ENCODE measurements around the gene KAZN. TPM values are rescaled to one million over a fixed set of nuclear protein-coding genes. Genes with fewer than 3 reads are reported as not detected.

The KAZN gene
- total and polyA plus RNA-seq, 3 donors from 2014 or later = 12.1 to 14.6 (median 13.8) TPM

- TF ChIP-seq POLR2A (IDR thresholded peaks at IDR 0.05) = no peak
- TF ChIP-seq, protein P1, sequence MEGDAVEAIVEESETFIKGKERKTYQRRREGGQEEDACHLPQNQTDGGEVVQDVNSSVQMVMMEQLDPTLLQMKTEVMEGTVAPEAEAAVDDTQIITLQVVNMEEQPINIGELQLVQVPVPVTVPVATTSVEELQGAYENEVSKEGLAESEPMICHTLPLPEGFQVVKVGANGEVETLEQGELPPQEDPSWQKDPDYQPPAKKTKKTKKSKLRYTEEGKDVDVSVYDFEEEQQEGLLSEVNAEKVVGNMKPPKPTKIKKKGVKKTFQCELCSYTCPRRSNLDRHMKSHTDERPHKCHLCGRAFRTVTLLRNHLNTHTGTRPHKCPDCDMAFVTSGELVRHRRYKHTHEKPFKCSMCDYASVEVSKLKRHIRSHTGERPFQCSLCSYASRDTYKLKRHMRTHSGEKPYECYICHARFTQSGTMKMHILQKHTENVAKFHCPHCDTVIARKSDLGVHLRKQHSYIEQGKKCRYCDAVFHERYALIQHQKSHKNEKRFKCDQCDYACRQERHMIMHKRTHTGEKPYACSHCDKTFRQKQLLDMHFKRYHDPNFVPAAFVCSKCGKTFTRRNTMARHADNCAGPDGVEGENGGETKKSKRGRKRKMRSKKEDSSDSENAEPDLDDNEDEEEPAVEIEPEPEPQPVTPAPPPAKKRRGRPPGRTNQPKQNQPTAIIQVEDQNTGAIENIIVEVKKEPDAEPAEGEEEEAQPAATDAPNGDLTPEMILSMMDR (IDR thresholded peaks at IDR 0.05) = no peak
- H3K27me3 ChIP-seq = no peaks in the 10 kb centered on the region
- no peaks in the 10 kb centered on the region for H3K4me1 ChIP-seq
- no peak for DNase-seq
- WGBS, 2 donors = 94 to 96% methylated on average over 3 of the region's 3 CpGs
- no peaks in the 10 kb centered on the region for H3K36me3 ChIP-seq (ENCODE audit: low read depth, missing control alignments)
- no peak overlapping the region for H3K4me3 ChIP-seq
- no peak overlapping the region for H3K27ac ChIP-seq
- intact Hi-C loops (cut with DNase I; ENCODE audit: low total_unique reads) = no loop called here
- no peaks in the 10 kb centered on the region for H3K9me3 ChIP-seq
These were observed 278.7 kb downstream of the KAZN start for GRCh38 chr1:14877224-14877623.

DNA sequence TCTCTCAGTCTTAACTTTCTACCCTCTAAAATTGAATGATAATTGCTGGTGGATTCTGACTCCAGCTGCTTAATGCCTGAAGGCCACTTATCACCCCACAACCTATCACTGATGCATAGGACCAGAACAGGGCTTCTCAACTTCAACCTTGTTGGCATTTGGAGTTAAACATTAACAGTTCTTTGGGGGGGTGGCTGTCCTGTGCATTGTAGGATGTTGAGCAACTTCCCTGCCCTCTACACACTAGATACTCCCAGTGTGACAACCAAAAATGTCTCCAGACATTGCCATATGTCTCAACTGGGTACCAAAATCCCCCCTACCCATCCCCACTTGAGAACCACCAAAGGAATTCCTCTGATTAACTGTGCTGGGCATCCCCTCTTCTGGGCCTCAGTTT is 279.6 kb downstream of the KAZN start:
- no peaks in the 10 kb centered on the region for H3K36me3 ChIP-seq (ENCODE audit: low read depth, missing control alignments)
- no peak overlapping the region for H3K27ac ChIP-seq
- intact Hi-C loops (cut with DNase I; ENCODE audit: low total_unique reads) = no loop called here
- DNase-seq = no peak
- H3K9me3 ChIP-seq = no peaks in the 10 kb centered on the region
- H3K4me3 ChIP-seq = no peak overlapping the region
- no peak for TF ChIP-seq POLR2A (IDR thresholded peaks at IDR 0.05)
- H3K27me3 ChIP-seq = no peaks in the 10 kb centered on the region
- no peaks in the 10 kb centered on the region for H3K4me1 ChIP-seq

GRCh38 chr1:14878951-14879350 is 280.5 kb downstream of the KAZN start:
- no peak for DNase-seq
- Histone ChIP-seq H3K9me3 (no peaks in the 10 kb centered on the region), H3K4me1 (no peaks in the 10 kb centered on the region), H3K27me3 (no peaks in the 10 kb centered on the region), H3K36me3 (ENCODE audit: low read depth, missing control alignments) (no peaks in the 10 kb centered on the region), H3K4me3 (no peak overlapping the region), H3K27ac (no peak overlapping the region)
- WGBS, 2 donors = 85 to 90% methylated on average over 6 of the region's 6 CpGs
- intact Hi-C loops (cut with DNase I; ENCODE audit: low total_unique reads) = no loop called here
- TF ChIP-seq, protein P1 (IDR thresholded peaks at IDR 0.05) = no peak

- intact Hi-C loops (cut with DNase I; ENCODE audit: low total_unique reads) = no loop called here
- Histone ChIP-seq H3K9me3 (no peaks in the 10 kb centered on the region), H3K4me1 (no peaks in the 10 kb centered on the region), H3K36me3 (ENCODE audit: low read depth, missing control alignments) (no peaks in the 10 kb centered on the region), H3K27me3 (no peaks in the 10 kb centered on the region), H3K27ac (no peak overlapping the region), H3K4me3 (no peak overlapping the region)
- no peak for TF ChIP-seq POLR2A (IDR thresholded peaks at IDR 0.05)
- TF ChIP-seq, protein P1 (IDR thresholded peaks at IDR 0.05) = no peak
- 81 to 92% methylated on average over 5 to 7 of the region's 7 CpGs for WGBS, 2 donors
- no peak for DNase-seq
These were observed 282.2 kb downstream of the KAZN start for GRCh38 chr1:14880456-14881316.

DNA sequence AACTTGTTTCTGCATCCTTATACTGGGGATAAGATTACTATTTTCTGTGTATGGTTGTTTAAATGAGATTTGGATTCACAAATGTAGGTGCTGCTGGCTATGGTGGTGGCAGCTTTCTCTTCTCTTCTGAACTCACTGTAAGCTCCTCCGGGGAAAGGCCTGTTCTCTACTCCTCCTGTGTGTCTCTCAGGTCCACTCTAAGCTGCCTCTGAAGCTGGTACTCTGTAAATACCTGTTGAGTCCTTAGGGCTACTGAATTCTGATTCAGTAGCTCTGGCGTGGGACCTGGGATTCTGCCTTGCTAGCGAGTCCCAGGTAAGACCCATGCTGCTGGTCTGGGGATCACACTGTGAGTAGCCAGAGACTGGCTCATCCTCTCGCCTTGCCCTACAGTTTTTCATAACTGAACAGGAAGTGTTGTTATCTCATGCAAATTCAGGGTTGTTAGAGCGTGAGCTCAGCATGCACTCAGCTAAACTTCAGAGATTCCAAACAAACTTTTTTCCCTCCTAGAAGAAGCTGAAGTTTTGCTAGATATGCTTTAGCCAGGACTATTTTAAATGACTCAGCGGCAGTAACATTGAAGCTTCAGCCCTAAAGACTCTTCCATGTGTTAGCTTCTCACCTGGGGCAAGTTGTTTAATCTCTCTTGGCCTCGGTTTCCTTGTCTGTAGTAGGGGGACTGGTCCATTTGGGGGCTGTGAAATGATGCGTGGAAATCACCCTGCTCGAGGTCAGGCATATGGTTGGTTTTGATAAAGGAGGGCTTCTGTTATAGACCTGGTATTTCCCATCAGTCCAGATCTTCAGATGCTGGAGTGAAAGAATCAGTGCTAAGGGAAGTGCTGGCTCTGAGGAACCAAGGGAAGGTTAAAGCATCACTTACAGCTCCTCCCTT is 283.5 kb downstream of the KAZN start:
- DNase-seq = no peak
- intact Hi-C loops (cut with DNase I; ENCODE audit: low total_unique reads) = no loop called here
- WGBS, 2 donors = 71% methylated on average over 9 of the region's 9 CpGs
- no peaks in the 10 kb centered on the region for H3K36me3 ChIP-seq (ENCODE audit: low read depth, missing control alignments)
- TF ChIP-seq, protein P1 (IDR thresholded peaks at IDR 0.05) = no peak
- TF ChIP-seq POLR2A (IDR thresholded peaks at IDR 0.05) = no peak
- H3K9me3 ChIP-seq = no peaks in the 10 kb centered on the region
- no peaks in the 10 kb centered on the region for H3K4me1 ChIP-seq
- H3K4me3 ChIP-seq = no peak overlapping the region
- H3K27me3 ChIP-seq = no peaks in the 10 kb centered on the region
- H3K27ac ChIP-seq = no peak overlapping the region

Measured in testis (tissue), 3 donors.